Astrocyte (in vitro differentiated cells and primary cell): Measurements from ENCODE around the gene KIZ. TPM values are rescaled to one million over a fixed set of nuclear protein-coding genes. Genes with fewer than 3 reads are reported as not detected.

Experiments
- DNase-seq: peaks from one replicate; pipeline ENCODE4 v3.0.0-alpha.2; 2010; ENCODE audit warnings: low read depth
- FAIRE-seq: peaks from 2 replicates; lab custom pipeline; 2011; peaks lifted over from hg19 to GRCh38; lab: Jason Lieb, UNC
- H2AFZ ChIP-seq: 2 replicates; pipeline ENCODE4 v1.6.0; 2012; ENCODE audit warnings: low read depth, low read length, inconsistent platforms
- H3K27ac ChIP-seq: 2 replicates; pipeline ENCODE4 v1.5.1; 2011; ENCODE audit warnings: low read depth, low read length, inconsistent platforms
- H3K27me3 ChIP-seq: 2 replicates; pipeline ENCODE4 v1.6.0; 2011; ENCODE audit warnings: low read length, inconsistent platforms; ENCODE audit not compliant: insufficient read depth
- H3K36me3 ChIP-seq: 2 replicates; pipeline ENCODE4 v1.5.1; 2011; ENCODE audit warnings: low read length, inconsistent platforms; ENCODE audit not compliant: insufficient read depth
- H3K4me1 ChIP-seq: 2 replicates; pipeline ENCODE4 v1.5.1; 2011; ENCODE audit warnings: low read length, inconsistent platforms; ENCODE audit not compliant: insufficient read depth
- H3K4me2 ChIP-seq: 2 replicates; pipeline ENCODE4 v1.6.0; 2012; ENCODE audit warnings: low read length, inconsistent platforms
- H3K4me3 ChIP-seq: 2 replicates; pipeline ENCODE4 v1.5.1; 2011; ENCODE audit warnings: low read depth, mild to moderate bottlenecking, low read length, inconsistent platforms; ENCODE audit not compliant: insufficient read depth
- H3K79me2 ChIP-seq: 2 replicates; pipeline ENCODE4 v1.6.0; 2012; ENCODE audit warnings: mild to moderate bottlenecking, low read length, inconsistent platforms; ENCODE audit not compliant: insufficient read depth
- H3K9ac ChIP-seq: 2 replicates; pipeline ENCODE4 v1.6.0; 2012; ENCODE audit warnings: mild to moderate bottlenecking, low read length, inconsistent platforms
- H3K9me3 ChIP-seq: 2 replicates; pipeline ENCODE4 v1.5.1; 2012; ENCODE audit warnings: low read depth, mild to moderate bottlenecking, low read length, inconsistent platforms; ENCODE audit not compliant: insufficient read depth
- H4K20me1 ChIP-seq: 2 replicates; pipeline ENCODE4 v1.6.0; 2012; ENCODE audit warnings: low read length, inconsistent platforms; ENCODE audit not compliant: insufficient read depth
- H3K27ac Mint-ChIP-seq: one replicate; pipeline ENCODE4 v1.8.0; 2021; ENCODE audit warnings: mild to moderate bottlenecking, mixed read lengths; ENCODE audit not compliant: unreplicated experiment
- H3K27me3 Mint-ChIP-seq: one replicate; pipeline ENCODE4 v1.8.0; 2021; ENCODE audit warnings: low read depth, mixed read lengths; ENCODE audit not compliant: unreplicated experiment
- H3K36me3 Mint-ChIP-seq: one replicate; pipeline ENCODE4 v1.8.0; 2021; ENCODE audit warnings: low read depth, mixed read lengths; ENCODE audit not compliant: unreplicated experiment
- H3K4me1 Mint-ChIP-seq: one replicate; pipeline ENCODE4 v1.8.0; 2021; ENCODE audit warnings: low read depth, mixed read lengths; ENCODE audit not compliant: unreplicated experiment
- H3K4me3 Mint-ChIP-seq: one replicate; pipeline ENCODE4 v1.8.0; 2021; ENCODE audit warnings: mild to moderate bottlenecking, moderate library complexity, mixed read lengths; ENCODE audit not compliant: unreplicated experiment
- H3K9me3 Mint-ChIP-seq: one replicate; pipeline ENCODE4 v1.8.0; 2021; ENCODE audit warnings: mild to moderate bottlenecking, mixed read lengths; ENCODE audit not compliant: unreplicated experiment
- CTCF ChIP-seq: IDR thresholded peaks from 2 replicates; pipeline ENCODE4 v1.5.1; 2011; ENCODE audit warnings: low read depth, mild to moderate bottlenecking, inconsistent platforms, low read length, moderate library complexity; ENCODE audit not compliant: insufficient read depth
- EZH2 ChIP-seq: IDR thresholded peaks from 2 replicates; pipeline ENCODE4 v1.6.1; 2012; ENCODE audit warnings: mild to moderate bottlenecking, low read length, inconsistent platforms; ENCODE audit not compliant: insufficient read depth
- total RNA-seq: library from RNA; stranded (reverse); gene quantifications from 2 replicates; pipeline ENCODE4 v1.2.1, GENCODE V29; 2021

KIZ gene
- total RNA-seq, 1 donor from 2014 or later: 9.7 TPM

- no peak overlapping the region for H3K9ac ChIP-seq
- Mint-ChIP-seq H3K4me1 (peaks cover 1% of the 10 kb centered on the region), H3K27me3 (peaks cover 9% of the 10 kb centered on the region), H3K9me3 (peaks cover 10% of the 10 kb centered on the region), H3K27ac (no peak overlapping the region), H3K36me3 (peaks cover 8% of the 10 kb centered on the region), H3K4me3 (no peak overlapping the region)
- H3K79me2 ChIP-seq: no peaks in the 10 kb centered on the region
- no peak overlapping the region for H3K27ac ChIP-seq
- H3K4me2 ChIP-seq: no peak overlapping the region
- no peak for TF ChIP-seq EZH2
- no peak for TF ChIP-seq CTCF
- no peaks in the 10 kb centered on the region for H3K9me3 ChIP-seq
- no peaks in the 10 kb centered on the region for H3K4me1 ChIP-seq
- H4K20me1 ChIP-seq: no peaks in the 10 kb centered on the region
- no peaks in the 10 kb centered on the region for H3K27me3 ChIP-seq
- H3K4me3 ChIP-seq: no peak overlapping the region
- H3K36me3 ChIP-seq: no peaks in the 10 kb centered on the region
- no peak for FAIRE-seq
- H2AFZ ChIP-seq: no peak overlapping the region
- no peak for DNase-seq
Measured at GRCh38 chr20:21286775-21287174, 160.9 kb downstream of the KIZ start.

GRCh38 chr20:21288587-21289370 is 162.9 kb downstream of the KIZ start:
- H3K4me1 Mint-ChIP-seq: peaks cover 1% of the 10 kb centered on the region
- H3K27me3 Mint-ChIP-seq: peaks cover 9% of the 10 kb centered on the region
- Histone ChIP-seq H3K9ac (no peak overlapping the region), H3K27ac (no peak overlapping the region), H3K9me3 (no peaks in the 10 kb centered on the region), H3K27me3 (no peaks in the 10 kb centered on the region), H2AFZ (no peak overlapping the region), H3K4me2 (no peak overlapping the region), H3K36me3 (no peaks in the 10 kb centered on the region), H3K4me3 (no peak overlapping the region), H3K79me2 (no peaks in the 10 kb centered on the region), H4K20me1 (no peaks in the 10 kb centered on the region), H3K4me1 (no peaks in the 10 kb centered on the region)
- peaks cover 10% of the 10 kb centered on the region for H3K9me3 Mint-ChIP-seq
- no peak overlapping the region for H3K27ac Mint-ChIP-seq
- H3K4me3 Mint-ChIP-seq: no peak overlapping the region
- peaks cover 8% of the 10 kb centered on the region for H3K36me3 Mint-ChIP-seq
- DNase-seq: no peak
- no peak for FAIRE-seq
- no peak for TF ChIP-seq EZH2
- no peak for TF ChIP-seq CTCF

- no peaks in the 10 kb centered on the region for H4K20me1 ChIP-seq
- H2AFZ ChIP-seq: no peak overlapping the region
- H3K4me1 ChIP-seq: no peaks in the 10 kb centered on the region
- FAIRE-seq (no peak), DNase-seq (no peak)
- H3K4me2 ChIP-seq: no peak overlapping the region
- H3K27me3 ChIP-seq: no peaks in the 10 kb centered on the region
- H3K9ac ChIP-seq: no peak overlapping the region
- no peak for TF ChIP-seq CTCF
- TF ChIP-seq EZH2: no peak
- H3K27me3 Mint-ChIP-seq: peaks cover 9% of the 10 kb centered on the region
- H3K27ac Mint-ChIP-seq: no peak overlapping the region
- H3K36me3 Mint-ChIP-seq: peaks cover 8% of the 10 kb centered on the region
- H3K36me3 ChIP-seq: no peaks in the 10 kb centered on the region
- H3K9me3 Mint-ChIP-seq: peaks cover 10% of the 10 kb centered on the region
- H3K9me3 ChIP-seq: no peaks in the 10 kb centered on the region
- H3K4me3 ChIP-seq: no peak overlapping the region
- H3K79me2 ChIP-seq: no peaks in the 10 kb centered on the region
- no peak overlapping the region for H3K4me3 Mint-ChIP-seq
- H3K4me1 Mint-ChIP-seq: peaks cover 1% of the 10 kb centered on the region
- H3K27ac ChIP-seq: no peak overlapping the region
Measured at GRCh38 chr20:21289651-21290050, 163.8 kb downstream of the KIZ start.
